Activated CD8-positive, alpha-beta T cell treated with anti-CD3 and anti-CD28 coated beads, Interleukin-2, amount 10 ng/mL, durations not matched to agents 7 days and 5 days (primary cell): Measurements from ENCODE around the gene HTRA2. TPM values are rescaled to one million over a fixed set of nuclear protein-coding genes. Genes with fewer than 3 reads are reported as not detected.
A peak's percentile ranks its signal among the peaks of the same experiment; 100 is the strongest.

Experiments used
- ATAC-seq: fragments of 150-1000 bp; cut with Tn5 transposase; one replicate; pipeline ENCODE4 v1.10.0; 2021; ENCODE audit warnings: moderate library complexity
- CTCF ChIA-PET: fragments of 350-600 bp; sonication (Branson Sonifier 250); formaldehyde crosslinking; loops from one replicate; lab custom pipeline; 2021; ENCODE audit warnings: antibody characterized with exemption; lab: Charles Lee
- POLR2A ChIA-PET: fragments of 350-600 bp; sonication (Branson Sonifier 250); formaldehyde crosslinking; loops from one replicate; lab custom pipeline; 2021; ENCODE audit warnings: antibody characterized with exemption; lab: Charles Lee
- DNase-seq: peaks from one replicate; pipeline ENCODE4 v3.0.0-alpha.2; 2020
- H3K27ac Mint-ChIP-seq: one replicate; pipeline ENCODE4 v1.8.0; 2021; ENCODE audit warnings: mild to moderate bottlenecking, mixed read lengths
- H3K27me3 Mint-ChIP-seq: one replicate; pipeline ENCODE4 v1.8.0; 2021; ENCODE audit warnings: low read depth, mixed read lengths
- H3K36me3 Mint-ChIP-seq: one replicate; pipeline ENCODE4 v1.8.0; 2021; ENCODE audit warnings: low read depth, mixed read lengths
- H3K4me1 Mint-ChIP-seq: one replicate; pipeline ENCODE4 v1.8.0; 2021; ENCODE audit warnings: low read depth, mixed read lengths
- H3K4me3 Mint-ChIP-seq: one replicate; pipeline ENCODE4 v1.8.0; 2021; ENCODE audit warnings: mild to moderate bottlenecking, mixed read lengths
- H3K9me3 Mint-ChIP-seq: one replicate; pipeline ENCODE4 v1.8.0; 2022; ENCODE audit warnings: mixed read lengths; ENCODE audit not compliant: insufficient read depth
- total RNA-seq, 2 experiments: library from RNA; stranded (reverse); gene quantifications; one replicate each; pipeline ENCODE4 v1.2.3, GENCODE V29; 2021

Gene HTRA2
- total RNA-seq, 2 experiments from 2014 or later, result 48.0 to 49.4 TPM

GRCh38 chr2:74548285-74548899, 18.7 kb downstream of the HTRA2 start:
- ATAC-seq, result no peak
- H3K27me3 Mint-ChIP-seq, result peaks cover 56% of the 10 kb centered on the region
- H3K36me3 Mint-ChIP-seq, result no peaks in the 10 kb centered on the region
- peak overlapping the region; percentile 54 for H3K4me3 Mint-ChIP-seq
- peaks cover 21% of the 10 kb centered on the region for H3K4me1 Mint-ChIP-seq
- no peak for DNase-seq
- CTCF ChIA-PET, result interaction anchor here (0.9 to 1.5 kb wide), 2 partner anchors 38 to 39 kb away, joined by 3 to 4 read pairs; no protein-coding TSS in a partner anchor
- POLR2A ChIA-PET, result interaction anchor here (0.9 kb wide), 1 partner anchor 92 kb away, joined by 3 read pairs; no protein-coding TSS in a partner anchor
- no peak overlapping the region for H3K27ac Mint-ChIP-seq
- H3K9me3 Mint-ChIP-seq, result no peaks in the 10 kb centered on the region

GRCh38 chr2:74548900-74549826, 19.4 kb downstream of the HTRA2 start:
- H3K27me3 Mint-ChIP-seq, result peaks cover 56% of the 10 kb centered on the region
- peak overlapping the region; percentile 56 for H3K4me3 Mint-ChIP-seq
- H3K36me3 Mint-ChIP-seq, result no peaks in the 10 kb centered on the region
- no peak overlapping the region for H3K27ac Mint-ChIP-seq
- ChIA-PET POLR2A (interaction anchor here (0.9 to 1.5 kb wide), 2 partner anchors 20 to 93 kb away, joined by 3 read pairs; partner anchors contain the start of genes AUP1 and HTRA2), CTCF (interaction anchor here (1.0 to 2.1 kb wide), 3 partner anchors 36 to 68 kb away, joined by 4 to 7 read pairs (median 4); no protein-coding TSS in a partner anchor)
- no peaks in the 10 kb centered on the region for H3K9me3 Mint-ChIP-seq
- peaks cover 26% of the 10 kb centered on the region for H3K4me1 Mint-ChIP-seq
- peak; percentile 68 for ATAC-seq
- no peak for DNase-seq

GRCh38 chr2:74550231-74550630, 20.5 kb downstream of the HTRA2 start:
- DNase-seq, result no peak
- no peak for ATAC-seq
- peaks cover 29% of the 10 kb centered on the region for H3K4me1 Mint-ChIP-seq
- H3K27me3 Mint-ChIP-seq, result peaks cover 47% of the 10 kb centered on the region
- peak overlapping the region; percentile 5 for H3K4me3 Mint-ChIP-seq
- ChIA-PET POLR2A (interaction anchor here (1.0 to 1.8 kb wide), 3 partner anchors 11 to 26 kb away, joined by 3 to 5 read pairs (median 4); partner anchors contain the start of genes AUP1 and HTRA2), CTCF (interaction anchor here (0.7 to 2.1 kb wide), 9 partner anchors 18 to 69 kb away, joined by 3 to 7 read pairs (median 3); partner anchors contain the start of genes CCDC142 and TTC31)
- H3K9me3 Mint-ChIP-seq, result no peaks in the 10 kb centered on the region
- no peaks in the 10 kb centered on the region for H3K36me3 Mint-ChIP-seq
- no peak overlapping the region for H3K27ac Mint-ChIP-seq

DNA sequence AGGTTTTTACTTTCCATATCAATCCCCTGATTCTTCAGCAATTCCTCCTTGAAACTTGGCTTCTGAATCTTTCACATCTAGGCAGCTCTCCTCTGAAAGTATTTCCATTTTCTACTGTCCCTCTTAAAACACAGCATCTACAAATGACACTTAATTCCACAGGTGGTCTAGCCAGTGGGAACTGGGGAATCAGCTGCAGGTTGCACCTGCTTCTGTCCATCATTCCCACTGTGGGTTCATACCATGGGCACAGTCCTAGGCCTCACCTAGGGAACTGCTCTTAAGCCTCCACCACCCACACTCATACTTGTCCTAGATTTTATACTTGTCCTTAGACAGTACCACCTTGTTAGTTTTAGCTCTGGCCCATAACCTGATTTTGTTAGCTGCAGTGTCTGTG, 21.8 kb downstream of the HTRA2 start:
- Mint-ChIP-seq H3K4me3 (no peak overlapping the region), H3K36me3 (peaks cover 6% of the 10 kb centered on the region), H3K27me3 (peaks cover 36% of the 10 kb centered on the region), H3K4me1 (peaks cover 36% of the 10 kb centered on the region), H3K27ac (no peak overlapping the region), H3K9me3 (no peaks in the 10 kb centered on the region)
- ATAC-seq (no peak), DNase-seq (no peak)
- POLR2A ChIA-PET, result interaction anchor here (0.6 to 1.8 kb wide), 4 partner anchors 19 to 34 kb away, joined by 3 to 5 read pairs (median 4); no protein-coding TSS in a partner anchor
- CTCF ChIA-PET, result interaction anchor here (0.9 to 2.1 kb wide), 6 partner anchors 17 to 68 kb away, joined by 3 to 7 read pairs (median 4); partner anchors contain the start of genes AUP1, CCDC142, HTRA2 and TTC31

DNA sequence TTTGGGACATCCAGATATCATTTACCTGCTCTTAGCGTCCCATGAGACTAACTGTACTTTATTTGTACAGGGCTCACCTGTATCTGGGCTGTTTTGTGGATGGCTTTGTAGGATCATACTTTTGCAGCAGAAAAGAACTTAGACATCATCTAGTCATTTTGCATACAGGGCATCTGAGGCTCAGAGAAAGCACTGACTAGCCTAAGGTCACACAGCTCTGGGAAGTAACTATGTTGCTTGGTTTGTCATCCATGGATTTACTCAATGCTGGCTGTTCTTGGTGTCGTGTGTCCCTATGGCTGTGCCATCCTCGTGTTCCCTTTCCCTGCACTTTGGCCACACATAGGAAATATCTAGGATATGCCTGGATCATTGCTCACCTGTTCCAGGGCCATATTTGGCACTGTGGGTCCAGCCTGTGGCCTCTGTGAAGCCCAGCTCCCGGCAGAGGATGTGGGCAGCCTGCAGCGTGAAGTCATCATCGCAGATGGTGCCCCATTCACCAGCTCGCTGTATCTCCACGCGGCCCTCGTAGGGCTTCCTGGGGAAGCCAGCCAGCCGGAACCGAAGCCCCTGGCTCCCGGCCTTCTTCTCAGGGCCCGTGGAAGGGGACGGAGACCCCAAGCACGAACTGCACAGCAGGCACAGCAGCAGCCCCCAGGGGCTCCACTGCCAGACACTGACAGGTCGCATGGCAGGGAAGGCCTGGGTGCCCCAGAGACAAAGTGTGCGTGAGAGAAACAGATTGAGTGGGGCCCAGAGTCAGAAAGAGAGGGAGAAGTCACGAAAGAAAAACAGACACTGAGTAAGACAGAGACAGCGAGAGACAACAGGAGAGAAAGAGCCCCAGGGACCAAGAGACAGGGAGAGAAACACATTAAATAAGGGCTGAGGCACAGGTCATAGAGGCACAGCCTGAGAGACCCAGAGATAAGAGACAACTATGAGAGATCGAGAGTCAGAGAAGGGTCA, 22.5 kb downstream of the HTRA2 start:
- Mint-ChIP-seq H3K9me3 (no peaks in the 10 kb centered on the region), H3K36me3 (peaks cover 12% of the 10 kb centered on the region), H3K4me1 (peaks cover 43% of the 10 kb centered on the region), H3K27ac (no peak overlapping the region), H3K4me3 (no peak overlapping the region), H3K27me3 (peaks cover 35% of the 10 kb centered on the region)
- ChIA-PET CTCF (interaction anchor here (1.3 to 2.0 kb wide), 2 partner anchors 33 to 69 kb away, joined by 3 to 4 read pairs; partner anchors contain the start of genes CCDC142 and TTC31), POLR2A (interaction anchor here (0.6 to 1.8 kb wide), 4 partner anchors 19 to 33 kb away, joined by 3 to 5 read pairs (median 4); no protein-coding TSS in a partner anchor)
- ATAC-seq (no peak), DNase-seq (no peak)

DNA sequence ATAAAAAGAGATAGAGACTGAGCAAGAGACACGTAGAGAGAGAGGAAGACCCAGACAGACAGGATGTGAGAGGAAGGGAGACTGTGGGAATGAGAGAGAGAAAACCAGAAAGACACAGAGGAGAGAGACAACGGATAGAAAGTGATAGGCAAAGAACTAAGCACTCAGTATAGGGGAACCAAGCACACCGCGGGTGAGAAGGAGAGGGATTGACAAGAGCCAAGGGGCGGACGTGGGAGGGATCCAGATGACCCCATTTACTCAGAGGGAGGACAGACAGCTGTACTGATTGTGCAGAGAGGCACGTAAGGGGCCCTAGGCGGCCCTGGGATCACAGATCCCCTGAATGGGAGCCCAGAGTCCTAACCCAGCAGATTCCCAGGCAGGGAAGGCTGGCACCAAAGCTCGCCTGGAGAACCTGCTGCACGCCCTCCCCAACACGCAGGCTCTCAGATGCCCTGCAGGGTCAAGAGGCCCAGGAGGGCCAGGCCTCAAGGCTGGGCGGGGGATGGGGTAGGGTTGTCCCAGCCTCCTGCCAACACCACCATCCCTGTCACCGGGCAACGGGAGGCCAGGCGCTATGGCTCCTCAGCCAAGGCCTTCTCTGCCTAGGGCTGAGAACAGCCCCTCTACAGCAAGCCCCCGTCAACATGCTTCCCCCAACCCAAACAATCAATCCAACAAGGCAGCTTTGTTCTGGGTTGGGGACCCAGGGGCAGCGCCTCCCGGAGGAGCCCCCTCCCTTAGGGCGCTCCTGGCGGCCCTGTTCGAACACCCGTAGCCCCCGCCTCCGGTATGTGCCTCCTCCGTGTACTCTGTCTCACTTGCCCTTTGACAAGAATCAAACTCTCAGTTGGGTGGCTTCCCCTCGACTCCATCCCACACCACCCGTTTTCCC, 23.4 kb downstream of the HTRA2 start:
- CTCF ChIA-PET, result interaction anchor here (0.9 to 2.0 kb wide), 3 partner anchors 32 to 70 kb away, joined by 3 to 4 read pairs (median 3); partner anchors contain the start of genes CCDC142 and TTC31
- peak; percentile 36 for DNase-seq
- POLR2A ChIA-PET, result interaction anchor here (0.9 to 1.5 kb wide), 2 partner anchors 21 to 81 kb away, joined by 3 to 4 read pairs; partner anchors contain the start of gene MRPL53
- Mint-ChIP-seq H3K4me3 (peak overlapping the region; percentile 60), H3K36me3 (peaks cover 17% of the 10 kb centered on the region), H3K4me1 (peaks cover 43% of the 10 kb centered on the region), H3K27ac (peak overlapping the region; percentile 87), H3K9me3 (no peaks in the 10 kb centered on the region), H3K27me3 (peaks cover 27% of the 10 kb centered on the region)
- ATAC-seq, result no peak

DNA sequence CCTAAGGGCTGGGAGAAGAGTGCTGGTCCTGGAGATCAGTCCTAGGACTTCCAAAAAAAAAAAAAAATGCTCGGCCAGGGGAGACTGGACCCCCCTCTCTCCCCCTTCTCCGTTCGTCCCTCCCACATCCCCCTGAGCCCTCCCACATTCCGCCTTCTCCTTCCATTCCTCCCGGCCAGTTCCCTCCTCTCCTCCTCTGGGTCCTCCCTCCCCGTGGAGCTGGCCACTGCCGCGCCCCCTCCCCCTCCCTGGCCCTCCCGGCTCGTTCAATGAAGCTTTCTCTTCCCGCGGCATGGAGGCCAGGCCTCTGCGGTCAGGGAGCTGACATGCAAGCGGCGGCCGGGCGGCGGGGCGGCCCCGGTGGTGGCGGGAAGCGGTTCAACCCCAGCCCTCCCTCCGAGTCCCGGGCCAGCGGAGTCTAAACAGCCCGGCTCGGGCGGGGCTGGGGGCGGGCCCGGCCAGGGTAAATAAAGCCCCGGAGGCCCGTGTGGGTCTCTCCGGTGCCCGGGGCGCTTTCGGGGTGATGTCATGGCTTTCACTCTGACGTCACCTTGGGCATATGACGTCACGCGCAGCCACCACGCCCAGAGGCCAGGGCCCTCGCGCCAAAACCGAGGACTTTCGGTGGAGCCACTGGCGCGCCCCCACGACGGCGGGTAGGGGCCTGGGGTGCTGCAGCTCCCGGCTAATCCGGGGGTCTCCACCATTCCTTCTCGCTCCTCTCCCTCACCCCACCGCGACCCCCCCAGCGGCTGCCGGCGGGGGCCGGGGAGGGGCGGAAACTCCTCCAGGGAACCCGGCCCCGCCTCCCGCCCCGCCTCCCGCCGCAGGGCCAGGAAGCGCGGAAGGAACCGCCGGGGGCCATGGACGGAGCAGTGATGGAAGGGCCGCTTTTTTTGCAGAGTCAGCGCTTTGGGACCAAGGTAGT, 24.4 kb downstream of the HTRA2 start, which contains the start of the genes DOK1 and LOXL3:
Gene DOK1, plus strand, starts transcription at position 829 of the 928 bp plus-strand sequence. Its CDS starts 35 bp downstream, at position 864.
Gene LOXL3, minus strand, starts transcription at position 51 of the 928 bp plus-strand sequence. CDS start 1,308 bp downstream, outside the sequence.
- H3K36me3 Mint-ChIP-seq, result peaks cover 23% of the 10 kb centered on the region
- peak within 1 kb of the TSS; percentile 93 for H3K27ac Mint-ChIP-seq
- POLR2A ChIA-PET, result interaction anchor here (0.7 to 1.5 kb wide), 6 partner anchors 20 to 96 kb away, joined by 3 to 4 read pairs (median 4); partner anchors contain the start of genes MRPL53 and WBP1
- no peaks in the 10 kb centered on the region for H3K9me3 Mint-ChIP-seq
- ATAC-seq (peak; percentile 82), DNase-seq (peak; percentile 87)
- peaks cover 38% of the 10 kb centered on the region for H3K4me1 Mint-ChIP-seq
- CTCF ChIA-PET, result interaction anchor here (0.9 to 1.3 kb wide), 4 partner anchors 10 to 71 kb away, joined by 3 to 4 read pairs (median 3); partner anchors contain the start of genes CCDC142 and TTC31
- peaks cover 21% of the 10 kb centered on the region for H3K27me3 Mint-ChIP-seq
- peak within 1 kb of the TSS; percentile 95 for H3K4me3 Mint-ChIP-seq

- Mint-ChIP-seq H3K27ac (peak overlapping the region; percentile 93), H3K9me3 (no peaks in the 10 kb centered on the region), H3K4me1 (peaks cover 38% of the 10 kb centered on the region), H3K27me3 (peaks cover 13% of the 10 kb centered on the region), H3K4me3 (peak overlapping the region; percentile 95), H3K36me3 (peaks cover 23% of the 10 kb centered on the region)
- ATAC-seq (peak; percentile 63), DNase-seq (peak; percentile 60)
- CTCF ChIA-PET, result interaction anchor here (0.7 to 1.6 kb wide), 4 partner anchors 10 to 32 kb away, joined by 3 to 5 read pairs (median 4); no protein-coding TSS in a partner anchor
- POLR2A ChIA-PET, result interaction anchor here (0.6 to 2.2 kb wide), 10 partner anchors 8 to 97 kb away, joined by 3 to 13 read pairs (median 4); partner anchors contain the start of genes MRPL53 and WBP1
Measured at GRCh38 chr2:74554820-74555531, 25.2 kb downstream of the HTRA2 start.
